GM21423 (cell line): ENCODE data around the gene CUL1.

Experiments
- ATAC-seq: cut with Tn5 transposase; IDR thresholded peaks from one replicate; pipeline ENCODE4 v1.9.1; 2021; ENCODE audit warnings: mild to moderate bottlenecking, moderate library complexity; ENCODE audit not compliant: unreplicated experiment

Gene CUL1

DNA sequence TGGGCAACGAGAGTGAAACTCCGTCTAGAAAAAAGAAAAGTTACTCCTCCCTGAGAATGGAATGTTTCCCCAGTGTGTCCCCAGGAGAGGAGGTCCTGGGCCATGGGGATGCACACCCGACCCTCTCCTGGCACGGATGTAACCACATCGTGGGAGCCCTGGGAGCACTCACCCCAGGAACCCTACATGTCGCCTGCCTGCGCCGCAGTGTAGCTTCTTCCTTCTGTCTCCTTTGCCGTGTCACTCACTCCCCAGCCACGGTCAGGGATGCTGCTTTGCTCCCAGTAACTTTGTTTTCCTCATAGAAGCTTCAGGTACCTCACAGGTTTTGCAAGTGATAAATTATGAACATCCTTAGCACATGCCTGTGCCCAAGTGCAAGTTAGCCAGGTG is 103.4 kb downstream of the CUL1 start:
- no peak for ATAC-seq

DNA sequence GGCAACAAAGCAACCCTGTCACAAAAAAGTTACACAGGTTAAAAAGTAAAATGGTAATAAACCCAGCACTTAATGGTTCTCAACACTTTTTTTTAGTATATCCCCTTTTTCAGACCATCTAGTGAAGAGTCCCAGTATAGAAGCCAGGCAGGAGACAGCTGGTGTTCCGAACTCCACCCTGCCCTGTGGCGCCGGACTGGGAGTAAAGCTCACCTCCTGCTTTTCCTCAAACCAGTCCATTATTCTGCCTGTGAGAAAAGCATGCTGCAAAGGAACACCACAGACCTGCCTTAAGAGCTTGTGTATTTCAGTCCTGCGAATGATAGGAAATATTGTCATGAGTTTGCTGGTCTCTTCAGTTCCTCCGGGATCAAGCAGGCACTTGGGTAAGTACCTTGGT is 104.4 kb downstream of the CUL1 start:
- no peak for ATAC-seq

DNA sequence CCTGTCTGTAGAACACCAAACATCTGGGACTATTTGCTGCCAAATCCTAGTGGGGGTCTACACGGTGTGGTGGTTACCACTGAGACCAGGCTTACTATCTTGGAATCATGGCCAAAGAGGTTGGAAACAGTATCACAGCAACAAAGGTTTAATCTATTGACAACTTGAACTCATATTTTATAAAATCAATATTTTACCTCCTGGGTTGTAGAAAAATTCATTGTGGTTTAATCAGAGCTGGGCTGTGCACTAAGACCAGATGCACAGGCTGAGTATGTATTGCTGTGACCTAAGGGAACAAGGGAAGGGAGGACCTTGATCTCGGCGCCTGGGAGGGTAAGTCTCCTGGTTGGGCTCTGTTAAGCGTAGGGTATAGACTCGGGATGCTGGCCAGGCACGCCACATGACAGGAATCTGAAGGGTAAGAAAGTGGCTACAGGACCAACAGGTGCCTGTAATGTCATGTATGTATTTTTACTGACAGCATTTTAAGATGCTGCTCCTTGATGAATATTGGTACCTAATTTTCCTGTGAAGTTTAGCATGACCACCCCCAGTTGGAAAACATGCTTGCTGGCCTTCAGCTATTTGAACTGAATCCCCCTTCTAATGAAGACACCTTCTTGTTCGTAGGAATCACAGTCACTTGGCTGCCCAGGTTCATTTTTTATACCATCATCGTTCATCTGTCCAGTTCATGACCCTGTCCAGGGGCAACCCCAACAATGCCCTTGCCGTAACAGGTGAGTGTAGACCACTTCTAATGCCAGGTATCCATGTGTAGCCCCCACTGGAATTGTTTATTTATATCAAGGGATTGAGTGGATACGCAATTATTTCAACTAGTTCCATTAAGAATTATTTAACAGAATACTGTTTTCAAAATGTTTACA is 105.9 kb downstream of the CUL1 start:
- ATAC-seq = no peak

DNA sequence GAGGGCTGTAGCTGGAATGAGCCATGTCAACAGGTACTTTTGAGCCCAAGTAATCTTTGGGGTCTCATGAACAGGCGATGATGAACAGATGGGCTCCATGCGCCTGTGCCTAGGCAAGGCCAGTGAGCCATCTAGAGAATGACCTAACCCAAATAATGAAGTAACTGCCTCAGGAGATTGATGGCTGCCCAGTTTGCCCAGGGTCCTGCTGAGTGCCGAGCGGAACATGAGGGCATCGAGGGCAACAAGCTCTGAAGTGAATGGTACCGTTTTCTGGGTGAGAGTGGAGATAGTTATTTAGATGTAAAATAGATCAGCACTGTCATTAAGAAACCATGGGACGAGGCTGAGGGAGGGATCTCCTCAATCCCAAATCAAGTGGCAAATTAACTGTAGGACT is 107.5 kb downstream of the CUL1 start:
- no peak for ATAC-seq

DNA sequence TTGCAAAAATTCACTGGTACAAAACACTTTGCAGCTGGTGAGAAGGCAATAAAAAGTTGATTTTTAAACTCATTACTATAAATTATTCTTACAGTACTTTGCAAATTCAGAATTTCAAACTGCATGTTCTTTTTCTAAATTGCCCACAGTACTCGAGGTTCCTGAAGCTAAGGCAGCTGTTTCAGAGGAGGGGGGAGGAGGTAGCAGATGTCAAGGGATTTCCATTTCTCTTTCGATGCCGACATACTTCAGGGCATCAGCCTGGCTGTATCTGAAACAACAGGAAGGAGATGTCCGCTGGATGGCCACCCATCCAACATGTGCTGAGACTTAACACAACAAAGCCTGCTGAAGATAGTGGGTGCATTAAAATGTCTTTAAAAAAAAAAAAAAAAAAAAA is 108.7 kb downstream of the CUL1 start:
- ATAC-seq = no peak

DNA sequence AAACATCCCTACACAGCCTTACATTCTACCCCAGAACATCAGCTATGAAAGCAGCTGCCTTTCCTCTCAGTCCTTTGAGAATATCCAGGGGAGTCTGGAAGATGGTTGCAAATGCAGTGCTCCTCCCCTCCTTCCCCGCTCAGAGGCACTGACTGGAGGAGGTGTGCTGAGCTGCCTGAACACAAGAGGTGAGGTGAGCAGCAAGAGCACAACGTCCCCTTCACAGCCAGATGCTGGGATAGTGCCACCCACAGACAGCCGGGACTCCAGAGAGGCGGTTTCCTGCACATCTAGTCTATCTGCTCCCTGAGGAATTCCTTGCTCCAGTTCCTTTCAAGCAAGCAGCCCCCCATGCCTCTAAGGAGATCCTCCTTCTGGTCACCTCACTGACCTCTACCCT is 111.2 kb downstream of the CUL1 start:
- ATAC-seq = no peak

DNA sequence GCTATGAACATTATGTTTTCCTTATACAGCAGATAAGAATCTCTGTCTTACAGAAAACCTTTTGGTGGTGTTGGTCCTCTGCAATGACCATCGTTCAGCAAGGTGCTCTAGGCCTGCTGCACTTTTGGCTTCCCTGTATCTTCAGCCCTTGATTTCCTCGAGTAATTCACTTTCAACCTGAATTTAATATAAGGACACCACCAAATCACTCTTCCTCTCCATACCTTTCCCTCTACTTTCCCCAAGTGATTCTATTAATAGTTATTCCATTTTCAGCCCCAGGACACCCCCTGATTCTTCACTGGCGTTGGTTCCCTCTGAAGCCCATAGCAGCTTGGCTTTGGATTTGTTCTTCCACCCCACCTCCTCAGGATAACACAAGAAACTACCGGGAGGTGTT is 113.2 kb downstream of the CUL1 start:
- ATAC-seq = no peak

DNA sequence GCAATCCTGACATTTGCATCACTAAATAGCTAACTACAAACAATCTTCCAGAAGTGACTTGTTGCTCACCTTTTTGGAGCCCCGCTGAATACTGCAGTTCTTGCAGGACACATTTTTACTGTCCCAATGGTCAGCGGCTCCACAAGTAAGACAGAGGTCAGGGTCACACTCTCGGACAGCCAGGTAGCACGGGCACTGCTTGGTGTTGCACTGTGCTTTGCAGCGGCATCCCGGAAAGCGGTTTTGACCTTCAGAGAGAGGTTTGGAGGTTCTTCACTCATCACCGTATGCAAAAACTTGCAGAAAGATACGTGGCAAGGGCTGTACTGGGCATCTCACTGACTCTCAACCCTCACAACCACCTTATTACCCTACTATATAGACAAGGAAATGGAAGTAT is 115.2 kb downstream of the CUL1 start:
- ATAC-seq = no peak

DNA sequence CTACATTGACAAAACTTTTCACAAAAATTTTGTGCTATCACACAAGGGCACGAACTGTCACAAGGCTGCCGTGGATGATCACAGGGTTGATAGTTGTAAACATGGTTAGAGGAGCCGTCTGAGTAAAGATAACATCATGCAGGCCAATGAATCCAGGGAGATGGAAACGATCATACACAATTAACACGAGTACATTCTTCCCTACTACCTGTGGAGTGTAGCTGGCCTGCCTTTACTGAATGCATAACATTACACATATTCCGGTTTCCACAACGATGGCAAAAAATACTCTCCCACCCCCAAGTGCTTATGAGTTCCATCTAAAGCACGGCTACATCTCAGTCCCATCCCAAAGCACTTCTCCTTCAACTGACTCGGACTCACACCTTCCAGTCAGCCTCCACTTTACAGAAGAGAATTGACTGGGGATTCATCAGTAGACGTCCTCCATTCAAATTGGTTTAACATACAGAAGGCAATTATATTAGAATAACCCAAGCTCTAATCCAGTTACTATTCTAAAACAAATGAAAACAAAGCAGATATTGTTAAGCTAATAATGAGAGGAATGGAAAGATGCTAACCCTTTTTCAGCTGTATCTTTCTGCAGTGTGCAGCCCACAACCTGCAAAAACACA is 116.3 kb downstream of the CUL1 start:
- ATAC-seq = no peak

DNA sequence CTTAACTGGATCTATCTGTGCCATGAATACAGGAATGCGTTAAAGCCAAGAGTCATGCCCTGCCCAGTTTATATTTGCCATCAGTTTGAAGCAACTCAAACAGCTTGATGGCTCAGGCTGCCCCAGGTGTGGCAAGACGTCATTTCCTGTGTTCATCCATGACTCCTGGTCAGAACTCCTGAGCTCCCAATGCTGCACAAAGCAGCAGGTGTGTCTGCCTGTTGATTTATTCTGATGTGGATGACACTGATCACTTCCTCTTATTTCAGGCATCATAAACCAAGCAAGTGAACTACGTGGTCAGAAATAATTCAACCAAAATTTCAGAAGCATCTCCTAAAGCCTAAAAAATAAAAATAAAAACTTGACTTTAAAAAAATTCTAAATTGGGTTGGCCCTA is 116.9 kb downstream of the CUL1 start:
- ATAC-seq = no peak

DNA sequence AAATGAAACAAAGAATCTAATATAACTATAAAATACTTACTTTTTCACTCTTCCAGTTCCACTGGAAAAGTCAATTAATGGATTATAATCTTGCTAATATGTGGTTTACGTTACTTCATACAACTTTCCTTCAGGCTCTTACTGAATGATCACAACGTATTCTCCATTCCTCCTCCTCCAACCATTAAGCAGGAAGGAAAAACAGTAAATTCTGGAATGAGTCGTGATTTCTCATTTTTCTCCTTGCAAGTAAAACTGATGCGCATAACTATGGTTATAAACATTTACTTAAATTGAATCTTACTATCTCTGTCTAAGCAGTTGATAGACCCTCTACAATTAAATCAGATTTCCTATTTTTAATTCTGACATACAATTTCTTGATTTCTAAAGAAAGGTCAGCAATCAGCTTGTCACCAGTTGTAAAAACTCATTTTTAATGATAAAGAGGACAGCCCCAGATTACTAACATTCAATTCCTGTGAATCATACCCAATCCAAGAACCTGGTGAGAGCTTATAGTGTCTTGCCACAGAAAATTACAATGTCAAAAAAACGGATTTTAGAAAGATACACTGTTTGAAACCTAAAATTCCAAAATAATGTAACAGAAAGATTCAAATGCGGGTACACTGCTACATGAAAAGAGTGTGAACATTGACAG is 121.1 kb downstream of the CUL1 start:
- no peak for ATAC-seq

DNA sequence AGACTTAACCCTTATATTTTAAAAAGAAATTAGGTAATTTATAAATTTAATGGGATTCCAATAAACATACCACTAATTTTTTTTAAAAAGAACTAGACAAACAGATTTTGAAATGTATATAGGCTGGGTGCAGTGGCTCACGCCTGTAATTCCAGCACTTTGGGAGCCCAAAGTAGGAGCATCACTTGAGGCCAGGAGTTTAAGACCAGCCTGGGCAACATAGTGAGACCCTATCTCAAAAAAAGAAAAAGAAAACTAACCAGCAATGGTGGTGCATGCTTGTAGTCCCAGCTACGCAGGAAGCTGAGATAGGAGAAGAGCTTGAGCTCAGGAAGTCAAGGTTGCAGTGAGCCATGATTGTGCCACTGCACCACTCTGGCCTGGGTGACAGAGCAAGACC is 122.7 kb downstream of the CUL1 start:
- no peak for ATAC-seq

DNA sequence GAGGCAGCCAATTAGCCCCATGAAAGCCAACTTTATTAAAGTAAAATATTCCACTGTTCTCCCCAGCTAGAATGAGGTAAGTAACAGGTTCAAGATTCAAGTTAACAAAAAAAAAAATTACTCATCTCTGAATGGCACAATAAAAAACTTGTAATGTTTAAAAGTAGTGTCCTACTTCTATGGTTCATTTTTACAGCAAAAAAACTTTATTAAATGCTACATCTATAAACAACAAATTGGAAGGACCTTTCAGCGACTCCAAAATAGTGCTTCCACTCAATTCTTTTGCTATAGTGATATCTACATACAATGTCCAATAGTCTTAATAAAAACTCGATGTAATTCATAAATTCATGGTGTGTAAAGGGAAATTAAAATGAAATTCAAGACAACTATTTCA is 126.2 kb downstream of the CUL1 start:
- no peak for ATAC-seq

DNA sequence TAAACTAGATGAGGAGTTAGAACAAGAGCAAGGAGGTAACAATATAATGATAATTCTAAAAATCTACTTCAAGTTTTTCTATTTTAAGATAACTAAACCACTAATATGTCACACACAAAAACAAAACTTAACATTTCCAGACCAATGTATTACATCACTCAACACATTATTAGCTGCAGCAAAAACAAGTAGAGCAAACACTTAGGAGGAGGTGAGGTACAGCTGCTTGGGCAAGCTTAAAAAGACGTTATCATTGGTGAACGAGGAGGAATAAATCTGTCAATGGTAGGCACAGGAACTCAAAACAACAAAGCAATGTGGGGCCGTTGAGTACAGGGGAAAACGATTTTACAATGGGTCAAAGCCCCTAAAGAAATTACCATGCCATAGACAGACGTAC is 126.6 kb downstream of the CUL1 start:
- ATAC-seq = no peak

DNA sequence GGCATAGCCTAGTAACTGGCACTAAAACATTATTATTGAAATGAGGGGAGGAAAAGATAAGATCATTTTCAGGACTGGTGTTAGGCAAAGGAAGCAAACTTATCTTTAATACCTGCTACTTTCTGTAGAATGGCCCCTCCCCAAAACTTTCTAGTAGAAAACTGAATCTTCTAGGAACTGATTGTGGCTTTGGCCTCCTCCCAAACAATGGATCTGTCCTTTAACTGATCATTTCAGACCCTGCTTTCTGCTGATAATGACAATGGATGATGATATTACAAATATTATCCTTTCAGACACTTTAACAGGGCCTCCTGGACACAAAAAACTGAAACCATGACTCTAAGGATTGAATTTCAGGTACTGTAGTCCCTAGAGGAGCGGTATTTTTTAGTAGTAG is 130.3 kb downstream of the CUL1 start:
- no peak for ATAC-seq

DNA sequence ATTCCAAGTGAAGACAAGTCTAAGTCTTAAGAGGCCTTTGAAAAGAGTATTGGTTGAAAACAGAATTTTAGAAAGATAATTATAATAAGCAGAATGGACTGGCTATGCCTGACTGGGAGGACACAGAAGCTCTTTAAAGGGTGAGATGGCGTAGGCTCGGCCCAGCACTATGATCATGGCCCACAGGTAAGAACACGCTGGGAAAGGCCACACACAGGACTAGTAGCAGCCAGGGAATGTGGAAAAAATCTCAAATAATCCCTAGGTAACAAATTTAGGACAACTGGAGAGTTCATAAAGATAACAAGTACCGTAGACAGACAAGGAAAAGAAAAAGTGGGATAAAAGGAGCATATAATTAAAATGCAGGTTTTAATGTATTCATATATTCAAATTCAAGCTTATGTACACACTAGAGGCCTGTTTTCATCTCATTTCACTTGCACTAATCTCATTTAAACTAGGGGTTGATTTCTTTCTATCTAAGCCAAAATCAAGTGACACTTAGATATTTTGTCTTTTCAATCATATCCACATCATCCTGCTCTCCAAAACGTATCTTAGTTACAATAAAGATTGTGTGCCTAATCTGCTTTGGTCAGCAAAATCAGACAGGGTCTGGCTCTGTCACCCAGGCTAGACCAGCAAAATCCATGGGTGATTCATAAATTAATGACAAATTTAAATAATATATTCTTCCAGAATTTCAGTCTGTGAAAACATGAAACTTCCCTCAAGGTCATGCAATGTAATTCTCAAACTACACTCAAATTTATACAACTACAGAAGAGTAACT is 132.4 kb downstream of the CUL1 start:
- ATAC-seq = no peak

DNA sequence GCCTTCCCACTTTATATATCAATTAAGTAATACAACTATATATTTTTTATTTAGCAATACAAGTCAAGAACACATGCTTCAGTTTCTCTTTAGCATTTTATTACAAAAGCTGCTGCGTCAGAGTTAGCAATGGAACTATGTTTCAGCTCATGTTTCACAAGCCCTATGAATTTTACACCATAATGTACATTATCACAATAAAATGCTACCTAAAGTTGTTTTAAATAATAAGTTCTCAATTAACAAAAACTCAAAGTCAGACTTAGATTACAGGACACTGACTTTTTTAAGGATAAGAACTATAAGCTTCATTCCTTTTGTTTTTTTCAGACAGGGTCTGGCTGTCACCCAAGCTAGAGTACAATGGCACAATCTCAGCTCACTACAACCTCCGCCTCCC is 133.1 kb downstream of the CUL1 start:
- ATAC-seq = no peak

DNA sequence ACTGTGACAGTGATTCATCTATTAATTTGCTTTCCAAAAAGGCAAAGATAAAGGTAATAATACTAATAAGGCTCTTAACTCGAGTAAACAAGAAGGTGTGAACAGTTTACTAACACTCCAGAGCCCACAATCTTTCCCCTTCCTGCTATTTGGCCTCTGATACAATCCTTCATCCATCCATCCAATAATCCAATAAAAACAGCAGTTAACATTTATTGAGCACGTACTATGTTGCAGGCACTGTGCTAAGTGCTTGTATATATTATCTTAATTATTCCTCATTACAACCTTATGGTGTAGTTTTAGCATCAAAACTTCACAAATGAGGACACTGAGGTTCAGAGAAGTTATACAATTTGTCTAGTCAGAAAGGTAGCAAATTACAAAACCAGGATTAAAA is 135.9 kb downstream of the CUL1 start:
- no peak for ATAC-seq

DNA sequence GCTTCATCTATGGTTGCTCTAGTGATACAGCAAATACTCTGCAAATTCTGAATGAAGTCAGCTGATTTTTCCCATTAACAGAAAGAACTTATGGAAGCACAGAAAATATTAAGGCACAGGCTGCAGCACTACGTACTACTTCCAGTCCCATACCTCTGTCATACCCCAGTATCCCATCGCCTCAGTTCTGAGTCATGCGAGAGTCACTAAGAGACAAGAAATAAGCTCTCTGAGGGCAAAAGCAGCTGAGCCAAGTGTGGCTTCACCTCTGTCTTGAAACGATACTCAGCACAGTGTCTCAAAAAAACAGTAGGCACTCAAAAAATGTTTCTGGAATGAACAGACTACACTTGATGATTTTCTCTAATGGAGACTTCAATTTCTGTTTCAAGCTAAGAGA is 137.2 kb downstream of the CUL1 start:
- no peak for ATAC-seq

DNA sequence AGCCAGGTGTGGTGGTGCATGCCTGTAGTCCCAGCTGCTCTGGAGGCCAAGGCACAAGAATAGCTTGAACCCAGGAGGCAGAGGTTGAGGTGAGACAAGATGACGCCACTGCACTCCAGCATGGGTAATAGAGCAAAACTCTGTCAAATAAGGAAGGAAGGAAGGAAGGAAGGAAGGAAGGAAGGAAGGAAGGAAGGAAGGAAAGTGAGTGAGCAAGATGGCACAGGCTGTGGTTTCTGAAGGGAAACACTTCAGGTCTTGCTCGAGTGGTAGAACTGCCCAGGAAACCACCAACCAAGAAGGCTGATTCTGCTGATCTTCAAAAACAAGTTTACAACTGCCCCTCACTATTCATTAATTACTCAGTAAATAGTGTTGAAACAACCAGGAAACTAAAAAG is 140.2 kb downstream of the CUL1 start:
- no peak for ATAC-seq
